Measurements from ENCODE around the gene B3GALT4.

DNA sequence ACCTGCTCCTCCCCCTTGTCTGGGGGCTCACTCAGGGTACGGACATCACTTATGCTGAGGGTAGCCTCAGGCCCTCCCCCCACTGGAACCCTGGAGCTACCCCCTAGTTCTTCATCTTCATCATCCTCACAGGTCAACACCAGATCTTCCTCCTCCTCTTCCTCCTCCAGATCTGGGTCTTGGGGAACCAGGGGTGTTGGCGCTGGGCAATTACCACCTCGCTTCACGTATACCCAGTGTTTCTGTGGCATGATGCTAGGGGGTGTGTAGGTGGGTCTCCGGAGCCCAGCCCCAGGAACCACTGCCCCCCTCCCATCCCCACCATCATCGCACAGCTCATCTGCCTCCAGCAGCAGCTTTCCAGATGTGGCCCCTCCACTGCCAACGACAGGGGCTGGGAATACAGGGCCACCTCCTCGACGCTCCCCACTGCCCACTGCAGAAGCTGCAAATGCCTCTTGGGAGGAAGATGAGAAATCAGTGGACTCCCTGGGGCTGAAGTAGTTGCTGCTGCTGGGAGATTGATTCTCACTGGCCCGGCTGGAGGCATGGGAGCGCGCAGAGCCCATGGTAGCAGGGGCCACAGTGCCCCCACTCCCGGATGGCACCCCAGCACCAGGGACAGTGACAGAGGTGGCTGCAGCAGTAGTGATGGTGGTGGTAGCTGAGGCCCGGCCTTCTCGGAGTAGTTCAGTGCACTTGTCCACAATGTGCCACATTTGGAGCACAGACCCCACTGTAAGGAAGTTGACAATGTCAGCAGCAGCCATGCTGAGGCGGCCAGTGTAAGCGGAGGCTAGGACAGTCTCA is 39.1 kb downstream of the B3GALT4 start:
- TF ChIP-seq CTCF (conservative IDR thresholded peaks at IDR 0.05 in 1 of 2, IDR thresholded peaks at IDR 0.05 in 1 of 2; ENCODE audit: low read depth in 1 of 2, low read length in 2 of 2), result no peak
- no peak for TF ChIP-seq EZH2 (IDR thresholded peaks at IDR 0.05; ENCODE audit: low read length, missing control alignments)

Data from fibroblast of lung (primary cell).